K562 (cell line): ENCODE results near the gene YBX3.

ENCODE experiments used
- CCAR2 ChIP-seq: fragments of 200-400 bp; formaldehyde crosslinking; IDR thresholded peaks from 2 replicates; pipeline ENCODE4 v1.6.1; 2017; ENCODE audit warnings: mild to moderate bottlenecking, low read depth, low read length
- EZH2 ChIP-seq: IDR thresholded peaks from 2 replicates; pipeline ENCODE4 v1.6.1; 2012; ENCODE audit warnings: low read depth, mild to moderate bottlenecking, inconsistent platforms, low read length, borderline replicate concordance
- RAD21 ChIP-seq, 2 experiments: fragments of 250-450 bp in 1 of 2; fragments of 450-650 bp in 1 of 2; sonication (Bioruptor Pico) in 1 of 2; formaldehyde crosslinking in 1 of 2; IDR thresholded peaks in 1 of 2; conservative IDR thresholded peaks in 1 of 2; 2 replicates each; pipeline versions ENCODE4 v1.4.0 to v1.8.0; 2020 to 2022; ENCODE audit warnings: mild to moderate bottlenecking in 2 of 2, moderate library complexity in 1 of 2
- ZNF140 ChIP-seq: fragments of 250-450 bp; sonication (Bioruptor Pico); IDR thresholded peaks from 2 replicates; pipeline ENCODE4 v1.8.0; 2021; ENCODE audit warnings: moderate library complexity, mild to moderate bottlenecking, inconsistent platforms
- TF ChIP-seq, protein P1 (sequence below), 3 experiments: IDR thresholded peaks in 2 of 3; conservative IDR thresholded peaks in 1 of 3; 2 replicates each; pipeline ENCODE4 v1.5.1; 2011 to 2012; ENCODE audit warnings: low read length in 3 of 3, mild to moderate bottlenecking in 3 of 3, control low read depth in 2 of 3, improper control_type of control experiment in 1 of 3, inconsistent platforms in 1 of 3, low read depth in 1 of 3, mixed read lengths in 1 of 3, moderate library complexity in 1 of 3; ENCODE audit not compliant: insufficient read depth in 2 of 3

DNA sequence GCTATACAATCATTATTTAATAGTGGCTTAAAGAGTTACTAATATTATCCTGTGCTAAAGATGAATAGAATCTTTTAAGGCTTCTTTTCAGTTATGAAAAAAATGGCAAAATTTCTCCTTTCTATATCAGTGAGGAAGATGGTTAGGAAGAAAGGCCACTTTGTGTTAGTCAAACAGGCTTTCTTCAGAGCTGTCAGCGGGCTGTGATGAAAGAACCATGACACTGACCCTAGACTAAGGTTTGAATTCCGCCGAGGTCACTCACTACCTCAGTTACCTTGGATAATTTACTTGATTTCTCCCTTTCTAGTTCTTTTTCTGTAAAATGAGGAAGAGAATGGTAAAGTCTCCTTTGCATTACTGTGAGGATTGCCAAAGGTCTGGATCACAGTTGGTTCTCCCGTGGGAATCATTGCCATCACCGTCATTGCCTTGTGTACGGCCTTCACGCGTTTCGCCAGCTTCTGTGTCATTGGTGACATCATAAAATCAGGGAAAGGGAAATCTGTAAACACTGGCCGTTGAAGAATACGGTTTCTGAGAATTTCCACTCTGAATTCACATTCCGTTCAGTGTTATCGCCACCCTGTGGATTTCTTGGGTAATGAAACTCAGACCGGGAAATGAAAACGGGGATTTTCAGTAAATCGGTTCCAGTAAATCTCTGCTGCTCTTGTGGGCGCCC is 26.7 kb upstream of the YBX3 start:
- peak; percentile 70 to 86 for TF ChIP-seq RAD21 (CRISPR knock-in tag; conservative IDR thresholded peaks at IDR 0.05 in 1 of 2, IDR thresholded peaks at IDR 0.05 in 1 of 2)
- TF ChIP-seq ZNF140 = no peak
- TF ChIP-seq CCAR2 = no peak
- TF ChIP-seq, protein P1, sequence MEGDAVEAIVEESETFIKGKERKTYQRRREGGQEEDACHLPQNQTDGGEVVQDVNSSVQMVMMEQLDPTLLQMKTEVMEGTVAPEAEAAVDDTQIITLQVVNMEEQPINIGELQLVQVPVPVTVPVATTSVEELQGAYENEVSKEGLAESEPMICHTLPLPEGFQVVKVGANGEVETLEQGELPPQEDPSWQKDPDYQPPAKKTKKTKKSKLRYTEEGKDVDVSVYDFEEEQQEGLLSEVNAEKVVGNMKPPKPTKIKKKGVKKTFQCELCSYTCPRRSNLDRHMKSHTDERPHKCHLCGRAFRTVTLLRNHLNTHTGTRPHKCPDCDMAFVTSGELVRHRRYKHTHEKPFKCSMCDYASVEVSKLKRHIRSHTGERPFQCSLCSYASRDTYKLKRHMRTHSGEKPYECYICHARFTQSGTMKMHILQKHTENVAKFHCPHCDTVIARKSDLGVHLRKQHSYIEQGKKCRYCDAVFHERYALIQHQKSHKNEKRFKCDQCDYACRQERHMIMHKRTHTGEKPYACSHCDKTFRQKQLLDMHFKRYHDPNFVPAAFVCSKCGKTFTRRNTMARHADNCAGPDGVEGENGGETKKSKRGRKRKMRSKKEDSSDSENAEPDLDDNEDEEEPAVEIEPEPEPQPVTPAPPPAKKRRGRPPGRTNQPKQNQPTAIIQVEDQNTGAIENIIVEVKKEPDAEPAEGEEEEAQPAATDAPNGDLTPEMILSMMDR (IDR thresholded peaks at IDR 0.05 in 2 of 3, conservative IDR thresholded peaks at IDR 0.05 in 1 of 3; ENCODE audit: insufficient read depth in 2 of 3, low read depth in 1 of 3, low read length in 3 of 3) = peak; percentile 86 to 97 (median 95)
- TF ChIP-seq EZH2 = no peak
